Neural progenitor cell (in vitro differentiated cells): Measurements from ENCODE around the gene PTPRN2. TPM values are rescaled to one million over a fixed set of nuclear protein-coding genes. Genes with fewer than 3 reads are reported as not detected.

ENCODE experiments used
- DNase-seq: peaks from one replicate; pipeline ENCODE4 v3.0.0-alpha.2; 2016; ENCODE audit warnings: low spot score
- H2AFZ ChIP-seq: fragments of 200-600 bp; sonication (generic); replicated peaks from 2 replicates; pipeline ENCODE4 v1.6.1; 2016; ENCODE audit warnings: antibody characterized with exemption
- H3F3A ChIP-seq: fragments of 200-600 bp; sonication (generic); 2 replicates; pipeline ENCODE4 v1.6.1; 2016; ENCODE audit warnings: antibody characterized with exemption, low read depth
- H3K27ac ChIP-seq: fragments of 200-600 bp; sonication (generic); 2 replicates; pipeline ENCODE4 v1.5.1; 2016; ENCODE audit warnings: mild to moderate bottlenecking
- H3K27me3 ChIP-seq: fragments of 200-600 bp; sonication (generic); 2 replicates; pipeline ENCODE4 v1.6.1; 2016; ENCODE audit warnings: mild to moderate bottlenecking, moderate library complexity
- H3K36me3 ChIP-seq: fragments of 200-600 bp; sonication (generic); 2 replicates; pipeline ENCODE4 v1.5.1; 2016
- H3K4me1 ChIP-seq: fragments of 200-600 bp; sonication (generic); 2 replicates; pipeline ENCODE4 v1.6.1; 2016; ENCODE audit warnings: mixed run types
- H3K4me2 ChIP-seq: fragments of 200-600 bp; sonication (generic); 2 replicates; pipeline ENCODE4 v1.6.1; 2016
- H3K4me3 ChIP-seq: fragments of 200-600 bp; sonication (generic); 2 replicates; pipeline ENCODE4 v1.5.1; 2016
- H3K79me2 ChIP-seq: fragments of 200-600 bp; sonication (generic); 2 replicates; pipeline ENCODE4 v1.6.1; 2016; ENCODE audit warnings: low read depth
- H3K9ac ChIP-seq: fragments of 200-600 bp; sonication (generic); 2 replicates; pipeline ENCODE4 v1.6.1; 2016
- H3K9me3 ChIP-seq: fragments of 200-600 bp; sonication (generic); 2 replicates; pipeline ENCODE4 v1.5.1; 2016; ENCODE audit warnings: low read depth
- H4K20me1 ChIP-seq: fragments of 200-600 bp; sonication (generic); 2 replicates; pipeline ENCODE4 v1.6.1; 2016; ENCODE audit warnings: low read depth
- H3K27ac Mint-ChIP-seq: 3 replicates; pipeline ENCODE4 v1.8.0; 2021; ENCODE audit warnings: mixed read lengths
- H3K27me3 Mint-ChIP-seq: 2 replicates; pipeline ENCODE4 v1.8.0; 2022; ENCODE audit warnings: low read depth, mild to moderate bottlenecking, inconsistent platforms, moderate library complexity, mixed read lengths; ENCODE audit not compliant: insufficient read depth
- H3K36me3 Mint-ChIP-seq: 3 replicates; pipeline ENCODE4 v1.8.0; 2021; ENCODE audit warnings: mixed read lengths
- H3K4me1 Mint-ChIP-seq: 3 replicates; pipeline ENCODE4 v1.8.0; 2021; ENCODE audit warnings: mixed read lengths
- H3K4me3 Mint-ChIP-seq: 3 replicates; pipeline ENCODE4 v1.8.0; 2021; ENCODE audit warnings: mild to moderate bottlenecking, moderate library complexity, mixed read lengths
- H3K9me3 Mint-ChIP-seq: 3 replicates; pipeline ENCODE4 v1.8.0; 2020; ENCODE audit warnings: mixed read lengths
- CTCF ChIP-seq: fragments of 200-600 bp; sonication (generic); IDR thresholded peaks from 2 replicates; pipeline ENCODE4 v1.5.1; 2017; ENCODE audit warnings: antibody characterized with exemption, mild to moderate bottlenecking
- EZH2 ChIP-seq: fragments of 200-600 bp; sonication (generic); IDR thresholded peaks from 2 replicates; pipeline ENCODE4 v1.6.1; 2017; ENCODE audit warnings: antibody characterized with exemption, mild to moderate bottlenecking, moderate library complexity
- EZH2phosphoT487 ChIP-seq: fragments of 200-600 bp; sonication (generic); IDR thresholded peaks from 2 replicates; pipeline ENCODE4 v1.6.1; 2017; ENCODE audit warnings: antibody characterized with exemption
- total RNA-seq: library from RNA; depleted of rRNA; stranded (reverse); fragments of >200 nt; gene quantifications from 2 replicates; pipeline ENCODE4 v1.2.3, GENCODE V29; 2015; ENCODE audit warnings: low replicate concordance

The PTPRN2 gene
- total RNA-seq, 1 donor from 2014 or later: 3.0 TPM

DNA sequence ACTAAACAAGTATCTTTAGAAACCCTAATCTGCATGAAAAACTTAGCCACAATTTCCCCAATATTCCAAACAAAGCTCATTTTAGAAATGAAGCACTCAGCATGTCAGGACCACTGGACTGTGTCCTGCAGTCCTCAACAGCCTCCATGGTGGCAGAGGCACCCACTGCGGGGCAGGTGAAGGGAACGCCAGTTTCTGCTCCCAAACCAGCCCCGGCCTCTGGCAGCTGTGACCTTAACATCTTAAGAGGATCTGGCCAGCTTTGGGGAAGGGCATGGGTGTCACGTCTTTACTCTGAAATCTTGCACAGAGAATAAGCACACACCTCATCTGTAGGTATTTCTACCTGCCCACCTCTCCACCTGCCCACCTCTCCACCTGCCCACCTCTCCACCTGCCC lies 988.1 kb downstream of the PTPRN2 start:
- Histone ChIP-seq H3K4me1 (no peaks in the 10 kb centered on the region), H3K27me3 (peaks cover 94% of the 10 kb centered on the region), H3K9ac (no peak overlapping the region), H3K4me2 (no peak overlapping the region), H3K36me3 (no peaks in the 10 kb centered on the region), H3F3A (no peaks in the 10 kb centered on the region), H2AFZ (no peak overlapping the region), H4K20me1 (no peaks in the 10 kb centered on the region), H3K27ac (no peak overlapping the region), H3K4me3 (no peak overlapping the region), H3K79me2 (no peaks in the 10 kb centered on the region), H3K9me3 (no peaks in the 10 kb centered on the region)
- Mint-ChIP-seq H3K27me3 (peaks cover 11% of the 10 kb centered on the region), H3K4me1 (peaks cover 11% of the 10 kb centered on the region), H3K4me3 (no peak overlapping the region), H3K36me3 (peaks cover 55% of the 10 kb centered on the region), H3K9me3 (no peaks in the 10 kb centered on the region), H3K27ac (no peak overlapping the region)
- no peak for TF ChIP-seq CTCF
- TF ChIP-seq EZH2: no peak
- TF ChIP-seq EZH2phosphoT487: no peak
- no peak for DNase-seq

DNA sequence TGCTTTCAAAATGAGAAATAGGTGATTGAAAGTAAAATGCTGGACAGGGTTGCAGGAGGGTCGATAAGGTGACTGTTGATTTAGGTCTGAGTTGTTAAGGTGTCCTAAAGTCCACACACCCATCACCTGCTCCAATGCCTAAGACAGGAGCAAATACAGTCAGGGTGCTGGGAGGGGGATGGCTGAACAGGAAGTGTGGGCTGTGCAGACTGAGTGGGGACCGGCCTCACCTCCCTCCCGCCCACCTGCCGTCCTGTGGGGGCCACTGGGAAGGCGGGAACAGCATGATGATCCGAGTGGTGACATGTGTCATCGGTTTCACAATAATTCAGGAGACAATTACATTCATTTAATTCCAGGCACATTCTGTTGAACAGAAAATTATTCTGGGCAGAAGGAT lies 990.1 kb downstream of the PTPRN2 start:
- H3K4me1 ChIP-seq: no peaks in the 10 kb centered on the region
- no peak overlapping the region for H2AFZ ChIP-seq
- TF ChIP-seq EZH2phosphoT487 (no peak), EZH2 (no peak), CTCF (no peak)
- no peaks in the 10 kb centered on the region for H3F3A ChIP-seq
- Mint-ChIP-seq H3K4me3 (no peak overlapping the region), H3K36me3 (peaks cover 62% of the 10 kb centered on the region), H3K4me1 (peaks cover 9% of the 10 kb centered on the region), H3K27me3 (peaks cover 6% of the 10 kb centered on the region), H3K9me3 (no peaks in the 10 kb centered on the region), H3K27ac (no peak overlapping the region)
- no peaks in the 10 kb centered on the region for H4K20me1 ChIP-seq
- no peak overlapping the region for H3K27ac ChIP-seq
- H3K4me3 ChIP-seq: no peak overlapping the region
- H3K27me3 ChIP-seq: peaks cover 97% of the 10 kb centered on the region
- no peaks in the 10 kb centered on the region for H3K79me2 ChIP-seq
- no peaks in the 10 kb centered on the region for H3K36me3 ChIP-seq
- no peak overlapping the region for H3K4me2 ChIP-seq
- no peak overlapping the region for H3K9ac ChIP-seq
- H3K9me3 ChIP-seq: no peaks in the 10 kb centered on the region
- no peak for DNase-seq

- no peaks in the 10 kb centered on the region for H3K36me3 ChIP-seq
Observed at GRCh38 chr7:157596881-157597280, 990.7 kb downstream of the PTPRN2 start.

More at GRCh38 chr7:157596881-157597280, 990.7 kb downstream of the PTPRN2 start:
- no peaks in the 10 kb centered on the region for H4K20me1 ChIP-seq
- no peak for DNase-seq
- Mint-ChIP-seq H3K4me3 (no peak overlapping the region), H3K9me3 (no peaks in the 10 kb centered on the region), H3K4me1 (peaks cover 9% of the 10 kb centered on the region), H3K27ac (no peak overlapping the region), H3K36me3 (peaks cover 65% of the 10 kb centered on the region), H3K27me3 (peaks cover 7% of the 10 kb centered on the region)
- no peaks in the 10 kb centered on the region for H3F3A ChIP-seq
- no peak overlapping the region for H3K4me3 ChIP-seq
- peaks cover 97% of the 10 kb centered on the region for H3K27me3 ChIP-seq
- no peaks in the 10 kb centered on the region for H3K9me3 ChIP-seq
- TF ChIP-seq EZH2: no peak
- no peak for TF ChIP-seq CTCF
- no peak for TF ChIP-seq EZH2phosphoT487
- no peaks in the 10 kb centered on the region for H3K79me2 ChIP-seq
- no peaks in the 10 kb centered on the region for H3K4me1 ChIP-seq
- H3K4me2 ChIP-seq: no peak overlapping the region
- no peak overlapping the region for H3K9ac ChIP-seq
- H2AFZ ChIP-seq: no peak overlapping the region
- no peak overlapping the region for H3K27ac ChIP-seq
